Activated gamma-delta T cell (primary cell): ENCODE measurements around the gene IFNAR2.

Experiments
- DNase-seq: peaks from one replicate; lab custom pipeline; 2025; lab: John Stamatoyannopoulos, UW
- total RNA-seq, 2 donors: gene quantifications; one replicate each; lab custom pipeline; 2026; lab: John Stamatoyannopoulos, UW

The IFNAR2 gene
- total RNA-seq, result 33.4 to 73.0 reads per million in 2 donors

DNA sequence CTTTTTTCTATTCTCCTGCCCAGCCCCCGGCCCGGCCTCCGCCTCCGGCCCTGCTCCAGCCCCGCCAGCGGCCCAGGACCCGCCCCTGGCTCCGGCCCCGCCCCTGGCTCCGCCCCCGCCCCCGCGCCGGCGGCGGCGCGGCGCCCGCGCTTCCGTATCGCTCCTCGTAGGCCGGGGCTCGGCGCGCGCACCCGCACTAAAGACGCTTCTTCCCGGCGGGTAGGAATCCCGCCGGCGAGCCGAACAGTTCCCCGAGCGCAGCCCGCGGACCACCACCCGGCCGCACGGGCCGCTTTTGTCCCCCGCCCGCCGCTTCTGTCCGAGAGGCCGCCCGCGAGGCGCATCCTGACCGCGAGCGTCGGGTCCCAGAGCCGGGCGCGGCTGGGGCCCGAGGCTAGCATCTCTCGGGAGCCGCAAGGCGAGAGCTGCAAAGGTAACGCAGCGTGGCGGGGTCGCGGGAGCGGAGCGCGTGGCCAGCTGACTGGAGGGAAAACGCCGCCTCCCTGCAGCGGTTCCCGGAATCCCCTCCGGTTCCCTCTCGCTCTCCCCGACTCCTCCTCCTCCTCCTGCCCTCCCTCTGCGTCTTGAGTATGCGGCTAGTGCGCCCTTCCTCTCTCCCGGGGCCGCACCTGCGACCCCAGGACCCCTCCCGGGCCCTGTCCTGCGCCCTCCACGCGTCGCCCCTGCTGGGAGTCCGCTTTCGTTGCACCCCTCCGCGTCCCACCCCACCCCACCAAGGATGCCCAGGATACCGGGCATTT, at the start of gene IFNAR2:
TSS of gene IFNAR2 (plus strand) at position 155 of the 761 bp plus-strand sequence. CDS start 11,985 bp downstream, outside the sequence.
- peak; percentile 58 for DNase-seq

DNA sequence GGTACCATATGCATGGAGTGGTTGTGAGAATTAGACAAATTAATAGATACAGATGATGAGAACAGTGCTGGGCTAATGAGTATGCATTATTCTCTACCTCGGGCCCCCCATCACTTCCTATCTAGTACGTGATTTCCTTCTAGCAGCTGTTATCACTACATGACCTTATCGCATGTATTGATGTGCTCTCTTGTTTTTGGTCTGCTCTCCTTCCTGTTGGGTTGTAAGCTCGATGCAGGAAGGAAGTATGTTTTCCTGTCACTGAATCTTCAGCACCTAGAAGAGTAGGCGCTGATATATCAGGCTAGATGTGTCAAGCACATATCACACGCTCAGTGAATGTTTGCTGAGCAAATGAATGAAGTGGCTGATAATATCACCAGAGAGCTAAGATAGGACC, 43.9 kb upstream of the IFNAR2 start:
- no peak for DNase-seq

DNA sequence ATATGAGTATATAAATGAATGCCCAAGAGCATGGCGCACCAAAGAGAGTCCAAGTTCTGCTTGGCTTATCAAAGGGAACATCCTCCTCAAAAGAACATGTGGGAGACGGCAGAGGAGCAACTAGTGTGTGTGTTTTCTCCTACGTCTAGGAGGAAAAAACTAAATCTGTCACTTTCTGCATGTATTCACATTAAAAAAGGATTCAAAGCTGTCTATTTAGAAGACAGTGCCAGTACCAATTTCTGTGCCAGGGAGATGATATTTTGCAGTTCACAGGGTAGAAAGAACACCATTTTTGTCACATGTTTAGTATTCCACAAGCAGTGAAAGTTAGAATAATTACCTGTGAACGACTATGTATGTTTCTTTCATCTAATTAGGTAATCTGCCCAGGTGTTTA, 42.5 kb upstream of the IFNAR2 start:
- no peak for DNase-seq

DNA sequence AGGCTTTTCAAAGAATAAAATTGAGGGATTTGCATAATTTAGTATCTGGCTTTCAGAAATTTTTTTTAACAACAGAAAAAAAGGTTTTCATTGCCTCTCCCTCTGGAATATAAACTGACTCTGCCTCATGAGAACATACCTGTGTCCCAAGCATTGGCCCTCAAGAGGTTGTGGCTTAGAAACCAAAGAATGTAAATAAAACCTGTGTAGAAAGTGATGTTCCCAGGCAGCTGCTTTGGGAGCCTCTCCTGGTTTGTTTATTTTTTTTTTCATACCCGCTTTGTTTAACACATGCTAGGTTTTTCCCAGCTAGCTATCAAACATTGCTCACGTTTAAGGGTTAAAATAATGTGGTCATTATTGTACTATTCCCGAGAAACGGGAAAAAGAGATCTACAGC, 40.5 kb upstream of the IFNAR2 start:
- DNase-seq, result no peak

DNA sequence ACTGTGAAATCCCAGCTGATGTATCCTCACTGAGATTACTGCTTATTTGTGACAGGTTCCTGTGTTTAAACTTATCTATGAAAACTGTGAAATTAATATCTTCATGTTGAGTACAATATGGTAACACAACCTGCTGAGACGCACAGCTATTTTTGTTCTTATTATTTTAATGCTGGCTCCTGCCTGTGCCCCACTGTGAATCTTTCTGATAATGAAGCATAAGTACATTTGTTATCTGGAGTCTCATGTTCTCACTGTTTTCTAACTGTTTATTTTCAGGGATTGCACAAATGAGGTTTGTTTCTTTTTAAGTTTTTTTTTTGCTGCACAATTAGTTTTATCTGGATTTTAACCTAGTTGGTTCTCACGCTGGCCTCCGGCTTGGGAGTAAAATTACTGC, 39.9 kb upstream of the IFNAR2 start:
- no peak for DNase-seq

DNA sequence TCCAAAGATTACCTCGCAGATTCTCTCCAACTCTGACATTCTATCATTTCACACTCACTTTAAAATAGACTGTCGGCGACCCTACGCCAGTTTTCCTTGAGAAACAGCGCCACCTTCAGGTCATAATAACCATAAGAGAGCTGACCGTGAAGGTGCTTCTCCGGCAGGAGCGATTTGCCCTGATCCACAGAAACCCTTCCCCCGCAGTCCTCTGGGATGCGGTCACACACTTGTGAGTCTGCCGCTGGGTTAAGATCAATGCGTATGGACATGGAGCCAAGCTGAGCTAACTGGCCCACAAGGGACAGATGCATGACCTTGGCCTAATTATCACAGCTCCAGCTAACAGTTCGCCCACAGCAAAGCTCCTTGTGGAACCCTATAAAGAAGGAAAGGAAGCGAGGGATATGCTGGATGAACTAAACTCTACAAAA, 32.8 kb upstream of the IFNAR2 start:
- DNase-seq, result no peak

DNA sequence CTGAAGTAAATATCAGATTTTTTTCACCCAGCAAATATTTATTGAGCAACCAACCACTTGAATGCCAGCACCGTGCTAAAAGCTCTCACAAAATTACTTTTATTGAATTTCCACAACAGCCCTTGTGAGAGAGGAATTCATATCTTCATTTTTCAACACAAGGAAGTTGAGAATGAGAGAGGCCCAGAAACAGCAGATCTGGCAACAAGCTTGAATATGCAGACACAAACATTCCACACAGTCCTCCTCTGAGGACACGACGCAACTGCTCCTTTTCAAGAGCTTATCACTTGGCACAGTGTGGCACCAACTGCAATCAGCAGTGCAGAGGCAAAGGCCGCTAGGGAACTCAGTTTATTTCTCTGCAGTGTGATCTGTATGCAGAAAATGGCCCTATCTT, 32.2 kb upstream of the IFNAR2 start:
- no peak for DNase-seq

DNA sequence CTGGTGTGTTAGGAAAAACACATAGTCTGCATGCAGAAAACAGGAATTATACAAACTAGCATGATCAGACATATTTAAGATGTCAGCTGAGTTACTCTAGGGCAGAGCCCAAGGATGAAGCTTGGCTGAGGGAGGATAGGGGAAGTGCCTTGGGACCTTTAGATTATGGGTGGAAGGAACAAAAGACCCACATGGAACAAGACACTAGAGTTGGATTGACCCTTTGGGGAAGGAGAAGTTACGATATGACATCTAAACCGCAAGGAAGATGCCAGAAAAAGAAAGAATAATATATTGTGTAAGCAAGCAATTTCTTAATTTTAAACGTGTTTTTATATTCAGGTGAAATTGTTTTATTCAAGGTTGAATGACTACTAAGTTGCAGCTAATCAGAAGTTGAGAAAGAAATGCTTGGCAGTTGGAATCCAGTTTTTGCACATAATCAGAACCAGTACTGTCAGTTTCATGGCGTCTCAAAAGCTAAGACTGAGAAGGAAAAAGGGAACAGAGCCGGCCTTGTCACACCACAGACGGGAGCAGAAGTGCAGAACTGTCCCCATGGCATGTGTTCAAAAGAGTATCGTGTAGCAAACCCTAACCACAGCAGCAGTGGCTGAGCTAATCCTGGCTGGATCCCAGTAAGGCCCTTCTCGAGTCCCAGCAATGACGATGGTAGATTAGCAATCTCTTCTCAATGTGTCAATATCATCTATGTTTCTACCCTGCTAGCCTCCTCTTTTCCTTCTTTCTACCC, 31.2 kb upstream of the IFNAR2 start:
- DNase-seq, result no peak

DNA sequence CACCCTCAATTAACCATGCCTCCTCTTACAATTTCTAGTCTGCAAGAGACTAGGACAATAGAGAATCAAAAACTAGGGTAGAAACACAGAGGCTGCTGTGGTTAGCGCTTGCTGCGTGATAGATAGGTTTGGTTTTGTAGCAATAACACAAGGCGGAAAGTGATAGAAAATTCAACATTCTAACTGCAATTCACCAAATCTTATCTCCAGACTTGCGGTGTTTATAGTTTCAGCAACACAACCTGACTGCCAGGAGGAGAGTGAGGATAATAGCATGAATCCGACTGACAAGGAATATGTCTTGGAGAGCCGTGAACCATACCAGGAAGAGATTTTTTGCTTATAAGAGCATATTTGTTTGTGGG, 30.7 kb upstream of the IFNAR2 start:
- no peak for DNase-seq

DNA sequence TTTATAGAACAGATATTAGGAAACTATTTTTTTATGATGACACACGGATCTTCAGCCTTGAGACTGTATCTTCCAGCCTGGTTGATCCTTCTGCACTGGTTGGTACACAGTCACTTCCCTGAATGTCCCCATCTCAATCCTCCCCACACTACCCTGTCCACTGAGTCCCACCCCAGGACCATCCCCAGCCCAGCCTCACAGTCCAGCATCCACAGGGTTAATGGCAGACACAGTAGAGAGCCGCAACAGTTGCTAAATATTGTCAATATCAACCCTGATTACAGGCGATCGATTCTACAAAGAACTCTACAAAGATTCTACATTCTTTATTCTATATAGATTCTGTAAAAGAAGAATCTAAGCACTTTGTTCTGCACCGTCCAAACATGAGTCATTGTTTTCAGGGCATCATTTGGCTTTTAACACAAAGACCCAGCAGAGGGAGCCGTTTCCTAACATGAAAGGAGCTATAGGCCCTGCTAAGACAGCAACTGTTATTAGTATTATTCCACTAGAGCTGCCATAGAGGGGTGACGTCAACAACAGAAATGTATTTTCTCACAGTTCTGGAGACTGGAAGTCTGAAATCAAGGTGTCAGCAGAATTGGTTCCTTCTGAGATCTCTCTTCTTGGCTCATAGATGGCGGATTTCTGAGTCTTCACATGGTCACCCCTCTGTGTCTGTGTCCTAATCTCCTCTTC, 30.1 kb upstream of the IFNAR2 start:
- no peak for DNase-seq

DNA sequence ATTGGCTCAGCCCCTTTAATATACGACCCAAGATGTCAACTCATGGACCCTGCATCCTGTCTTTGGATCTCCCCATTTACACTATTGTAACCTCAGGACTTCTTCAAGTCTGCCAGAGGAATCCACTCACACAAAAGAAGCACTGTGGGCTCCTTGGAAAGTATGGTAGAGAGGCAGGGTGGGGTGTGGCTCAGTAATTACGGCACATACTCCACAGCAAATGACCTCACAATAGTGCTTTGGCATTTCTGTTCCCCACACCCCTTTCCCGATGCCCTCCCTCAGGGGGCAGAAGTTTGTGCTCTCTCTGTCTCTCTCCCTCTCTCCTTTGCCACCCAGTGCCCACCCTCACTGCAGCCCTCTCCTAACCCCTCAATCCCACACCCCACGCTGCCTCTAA, 27.8 kb upstream of the IFNAR2 start:
- no peak for DNase-seq

DNA sequence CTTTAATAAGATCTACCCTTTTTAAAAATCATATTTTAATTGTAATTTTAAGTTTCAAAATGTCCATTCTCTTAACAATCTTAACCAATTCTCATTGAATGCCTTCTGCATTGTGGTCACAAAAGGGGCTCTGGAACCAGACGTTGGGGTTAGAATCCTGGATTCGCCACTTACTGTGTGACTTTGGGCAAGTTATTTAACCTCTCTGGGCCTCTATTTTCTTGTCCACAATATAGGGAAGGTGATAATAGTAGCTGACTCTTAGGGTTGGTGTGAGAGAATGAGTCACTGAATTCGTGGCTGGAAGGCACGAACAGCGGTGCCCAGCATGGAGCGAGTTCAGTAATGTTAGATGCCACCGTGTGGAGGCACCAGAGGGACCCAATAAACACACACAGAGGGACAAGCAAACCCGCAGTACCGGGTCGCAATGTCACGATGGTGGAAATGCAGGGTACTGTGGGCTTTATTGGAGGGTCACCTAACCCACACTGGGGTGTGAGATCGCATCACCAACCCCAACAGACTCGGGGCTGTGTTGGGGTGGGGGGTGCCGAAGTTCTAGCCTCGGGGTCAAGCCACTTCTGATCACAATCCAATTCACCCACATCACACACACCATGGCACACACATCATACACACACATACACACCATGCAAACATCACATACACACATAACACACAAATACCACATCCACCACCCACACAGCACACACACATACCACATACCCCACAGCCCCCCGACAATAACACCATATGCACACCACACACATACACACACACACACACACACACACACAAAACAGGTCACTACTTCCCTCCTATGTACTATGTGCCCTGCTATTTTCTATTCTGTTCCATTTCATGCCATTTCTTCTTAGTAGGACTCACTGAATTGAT, 27.0 kb upstream of the IFNAR2 start:
- no peak for DNase-seq

DNA sequence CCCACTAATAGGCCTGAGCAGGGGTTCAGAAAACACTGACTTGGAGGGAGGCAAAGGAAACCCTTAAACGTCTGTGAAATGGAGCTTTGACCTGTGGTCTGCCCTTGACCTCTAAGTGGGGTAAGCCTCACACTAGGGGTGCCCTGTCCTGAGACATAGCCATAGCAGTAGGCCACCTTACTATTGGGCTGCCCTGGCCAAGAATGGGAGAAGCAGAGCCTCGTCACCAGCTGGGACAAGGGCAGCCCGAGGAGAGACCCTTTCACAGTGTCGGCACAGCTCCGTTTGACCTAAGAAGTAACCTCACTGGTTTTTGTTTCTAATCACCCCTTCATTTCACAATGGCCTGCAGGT, 26.4 kb upstream of the IFNAR2 start:
- DNase-seq, result no peak

DNA sequence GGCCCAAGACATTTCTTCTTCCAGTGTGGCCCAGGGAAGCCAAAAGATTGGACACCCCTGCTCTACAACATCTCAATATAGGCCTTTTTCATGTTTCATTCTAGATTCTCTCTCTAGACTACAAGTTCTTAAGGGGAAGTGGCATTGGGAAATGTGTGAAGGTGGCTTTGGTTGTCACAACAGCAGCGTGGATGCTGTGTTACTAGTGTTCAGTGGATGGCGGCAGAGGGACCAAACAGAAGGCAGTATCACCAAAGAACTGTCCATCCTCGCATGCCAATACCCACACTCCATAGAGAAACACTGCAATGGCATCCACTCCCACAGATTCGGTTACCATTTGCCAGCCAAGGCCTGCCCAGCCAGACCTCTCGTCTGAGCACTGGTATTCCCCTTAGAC, 24.3 kb upstream of the IFNAR2 start:
- no peak for DNase-seq

DNA sequence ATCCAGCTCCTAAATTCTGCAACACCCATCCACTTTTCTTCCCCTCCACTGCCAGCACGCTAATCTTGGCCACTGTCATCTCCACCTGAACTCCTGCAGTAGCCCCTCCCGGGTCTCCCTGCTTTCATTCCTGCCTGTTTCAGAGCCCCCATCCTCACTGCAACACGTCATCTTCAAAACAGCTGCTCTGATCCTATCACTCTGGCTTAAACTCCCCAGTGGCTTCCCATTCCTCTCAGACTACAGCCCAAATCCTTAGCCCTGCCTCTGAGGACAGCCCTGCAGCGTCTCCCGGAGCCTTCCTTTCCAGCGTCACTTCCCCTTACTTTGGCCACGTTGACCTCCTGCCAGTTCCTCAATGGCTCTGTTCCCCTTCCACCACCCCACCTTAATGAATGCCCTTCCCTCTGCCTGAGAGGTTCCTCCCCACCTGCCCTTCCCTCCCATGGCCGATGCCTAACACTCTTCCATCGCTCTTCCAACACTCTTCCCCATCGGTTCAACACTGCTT, 22.9 kb upstream of the IFNAR2 start:
- no peak for DNase-seq

DNA sequence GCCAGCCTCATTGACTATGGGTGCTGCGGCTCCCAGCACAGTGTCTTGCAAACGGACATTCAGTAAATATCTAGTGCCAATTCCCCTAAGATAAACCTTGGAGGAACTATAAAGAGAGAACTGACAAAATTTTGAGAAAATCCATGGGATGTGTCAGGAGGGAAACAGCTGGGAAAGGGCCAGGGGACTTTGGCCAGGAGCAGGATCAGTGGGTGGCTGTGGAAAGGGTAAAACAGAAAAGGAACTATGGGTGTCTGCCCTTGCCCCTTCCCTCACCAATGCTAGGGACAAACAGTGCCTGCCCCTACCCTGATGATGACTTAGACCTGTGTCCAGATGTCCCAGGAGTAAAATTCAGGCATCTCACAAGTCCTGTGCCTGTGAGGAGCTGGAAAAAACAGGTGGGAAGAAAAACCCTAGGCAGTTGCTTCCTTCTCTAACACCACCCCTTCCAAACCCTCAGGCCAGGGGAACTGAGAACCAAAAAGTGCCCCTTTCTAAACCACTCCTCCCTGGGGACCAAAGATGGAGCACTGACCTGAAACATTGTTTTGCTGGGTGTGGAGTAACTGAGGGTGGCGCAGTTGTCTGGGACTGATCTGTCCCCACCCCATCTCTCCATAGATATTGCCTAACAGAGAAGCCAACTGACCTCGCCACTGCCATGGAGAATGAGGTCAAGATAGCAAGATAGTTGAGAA, 22.1 kb upstream of the IFNAR2 start:
- no peak for DNase-seq

DNA sequence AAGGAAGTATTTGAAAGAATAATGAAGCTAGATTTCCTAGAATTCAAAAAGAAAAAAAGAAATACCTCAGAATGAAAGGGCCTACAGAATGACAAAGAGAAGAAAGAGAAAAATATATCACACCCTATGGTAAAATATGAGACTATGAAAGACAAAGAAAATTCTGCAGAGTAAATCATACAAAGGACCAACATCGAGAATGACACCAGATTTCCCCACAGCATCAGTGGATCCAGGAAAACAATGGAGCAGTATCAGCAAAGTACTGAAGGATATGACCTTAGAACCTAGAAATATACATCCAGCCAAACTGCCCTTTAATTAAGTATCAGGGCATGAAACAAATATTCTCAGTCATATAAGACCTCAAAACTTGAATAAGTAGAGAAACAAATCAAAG, 21.2 kb upstream of the IFNAR2 start:
- no peak for DNase-seq

DNA sequence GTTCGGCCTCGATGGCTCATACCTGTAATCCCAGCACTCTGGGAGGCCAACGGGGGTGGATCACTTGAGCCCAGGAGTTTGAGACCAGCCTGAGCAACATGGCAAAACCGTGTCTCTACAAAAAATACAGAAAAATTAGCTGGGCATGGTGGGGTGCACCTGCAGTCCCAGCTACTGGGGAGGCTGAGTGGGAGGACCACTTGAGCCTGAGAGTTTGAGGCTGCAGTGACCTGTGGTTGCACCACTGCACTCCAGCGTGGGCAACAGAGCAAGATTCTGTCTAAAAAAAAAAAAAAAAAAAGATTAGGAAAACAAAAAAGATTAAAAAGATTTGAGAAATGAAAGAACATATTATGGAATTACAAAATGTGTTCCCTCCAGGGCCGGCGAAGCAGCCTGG, 18.4 kb upstream of the IFNAR2 start:
- DNase-seq, result no peak

DNA sequence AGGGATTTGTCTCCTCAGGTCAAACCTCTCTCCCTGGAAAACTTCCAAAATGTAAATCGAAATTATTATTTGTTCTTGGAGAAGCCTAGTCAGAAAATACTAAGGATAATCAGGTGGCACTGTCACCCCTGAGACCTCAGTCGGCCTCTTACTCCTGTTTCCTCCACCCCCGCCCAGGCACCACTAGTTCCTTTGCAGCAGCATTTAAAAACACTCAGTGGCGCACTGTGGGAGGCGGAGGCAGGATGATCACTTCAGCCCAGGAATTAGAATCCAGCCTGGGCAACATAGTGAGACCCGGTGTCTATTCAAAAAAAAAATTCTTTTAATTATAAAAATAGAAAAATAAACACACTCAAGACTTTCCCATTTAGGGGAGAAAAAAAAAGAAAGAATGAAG, 18.0 kb upstream of the IFNAR2 start:
- no peak for DNase-seq

DNA sequence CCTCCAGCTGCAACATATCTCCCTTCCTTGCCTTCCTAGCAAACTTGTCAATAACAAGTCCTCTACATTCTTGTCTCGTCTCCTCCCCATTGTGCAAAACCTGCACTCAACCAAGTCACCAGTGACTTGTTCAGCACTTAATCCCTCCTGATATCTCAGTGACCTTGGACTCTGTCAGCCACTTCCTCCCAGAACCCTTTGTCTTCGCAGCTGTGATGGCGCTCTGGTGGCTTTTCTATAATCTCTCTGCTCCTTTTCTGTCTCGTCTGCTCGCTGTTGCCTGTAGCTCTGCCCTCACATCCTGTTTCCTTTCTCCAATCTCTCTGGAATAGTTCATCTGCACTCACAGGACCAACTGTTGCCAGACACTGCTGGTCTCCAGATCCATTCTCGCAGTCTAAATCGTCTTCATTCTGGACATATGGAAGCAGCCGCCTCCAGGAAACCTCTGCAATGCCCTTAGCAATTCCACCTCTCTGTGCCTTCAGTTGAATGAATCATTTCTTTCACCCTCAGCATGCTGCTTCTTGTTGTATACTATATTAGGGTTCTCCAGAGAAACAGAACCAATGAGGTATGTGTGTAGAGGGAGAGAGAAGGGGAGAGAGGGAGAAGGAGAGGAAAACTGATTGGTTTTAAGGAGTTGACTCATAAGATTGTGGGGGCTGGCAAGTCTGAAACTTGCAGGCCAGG, 17.4 kb upstream of the IFNAR2 start:
- DNase-seq, result no peak
